HepG2 (cell line): ENCODE results near the gene PTPRM. TPM values are rescaled to one million over a fixed set of nuclear protein-coding genes. Genes with fewer than 3 reads are reported as not detected.

Experiments
- IKZF5 ChIP-seq: IDR thresholded peaks from 2 replicates; pipeline ENCODE4 v1.6.1; 2018; ENCODE audit warnings: missing genetic modification reagents, mild to moderate bottlenecking, missing compliant biosample characterization
- MIER2 ChIP-seq: IDR thresholded peaks from 2 replicates; pipeline ENCODE4 v1.6.1; 2016; ENCODE audit warnings: missing biosample characterization, missing genetic modification reagents
- MNT ChIP-seq: fragments of 450-650 bp; IDR thresholded peaks from 2 replicates; pipeline ENCODE4 v1.6.1; 2016
- NPAS2 ChIP-seq: sonication (generic); formaldehyde crosslinking; IDR thresholded peaks from 2 replicates; pipeline ENCODE4 v1.8.0; 2022; ENCODE audit warnings: mild to moderate bottlenecking, missing genetic modification reagents, borderline replicate concordance
- SKIL ChIP-seq: sonication (generic); formaldehyde crosslinking; IDR thresholded peaks from 2 replicates; pipeline ENCODE4 v1.8.0; 2022; ENCODE audit warnings: missing genetic modification reagents, mild to moderate bottlenecking, moderate library complexity, borderline replicate concordance
- SP140L ChIP-seq: sonication (generic); formaldehyde crosslinking; IDR thresholded peaks from 2 replicates; pipeline ENCODE4 v1.4.0; 2020; ENCODE audit warnings: missing genetic modification reagents, borderline replicate concordance
- SP5 ChIP-seq: IDR thresholded peaks from 2 replicates; pipeline ENCODE4 v1.6.1; 2016; ENCODE audit warnings: low read depth, borderline replicate concordance
- ZNF496 ChIP-seq: sonication (generic); formaldehyde crosslinking; IDR thresholded peaks from 2 replicates; pipeline ENCODE4 v1.8.1; 2023; ENCODE audit warnings: mild to moderate bottlenecking, moderate library complexity, missing genetic modification reagents; ENCODE audit not compliant: insufficient replicate concordance
- ZNF704 ChIP-seq: sonication (generic); formaldehyde crosslinking; IDR thresholded peaks from 2 replicates; pipeline ENCODE4 v1.8.1; 2023; ENCODE audit warnings: mild to moderate bottlenecking, inconsistent platforms, moderate library complexity, missing genetic modification reagents, borderline replicate concordance
- ZSCAN22 ChIP-seq: sonication (generic); formaldehyde crosslinking; IDR thresholded peaks from 2 replicates; pipeline ENCODE4 v1.4.0; 2020; ENCODE audit warnings: mild to moderate bottlenecking, missing genetic modification reagents
- polyA plus RNA-seq, 8 experiments: library from polyadenylated mRNA; depleted of rRNA in 3 of 8; stranded (reverse) in 7 of 8; unstranded in 1 of 8; fragments of >200 nt; fragmentation: Illumina TruSeq in 4 of 8; extraction: Trizol in 4 of 8; gene quantifications; 2 replicates each; pipeline versions ENCODE4 v1.2.1 to v1.2.3, GENCODE V29; 2011 to 2016; ENCODE audit warnings: low read depth in 4 of 8, missing spikeins in 1 of 8, mixed read lengths in 1 of 8; ENCODE audit not compliant: insufficient read depth in 1 of 8
- total RNA-seq, 5 experiments: library from RNA; depleted of rRNA; stranded (reverse); fragments of >200 nt; fragmentation: Illumina TruSeq; extraction: Trizol; gene quantifications; 2 replicates each; pipeline ENCODE4 v1.2.3, GENCODE V29; 2016; ENCODE audit warnings: low read depth in 1 of 5
- TF ChIP-seq, protein P1 (sequence below): sonication (generic); formaldehyde crosslinking; IDR thresholded peaks from 2 replicates; pipeline ENCODE4 v1.4.0; 2020; ENCODE audit warnings: missing genetic modification reagents, borderline replicate concordance

Gene PTPRM
- total and polyA plus RNA-seq, 2 of the 13 experiments (the other 11 are each of a cell fraction or from before 2014, with no cell fraction given): 12.6 to 108 TPM

DNA sequence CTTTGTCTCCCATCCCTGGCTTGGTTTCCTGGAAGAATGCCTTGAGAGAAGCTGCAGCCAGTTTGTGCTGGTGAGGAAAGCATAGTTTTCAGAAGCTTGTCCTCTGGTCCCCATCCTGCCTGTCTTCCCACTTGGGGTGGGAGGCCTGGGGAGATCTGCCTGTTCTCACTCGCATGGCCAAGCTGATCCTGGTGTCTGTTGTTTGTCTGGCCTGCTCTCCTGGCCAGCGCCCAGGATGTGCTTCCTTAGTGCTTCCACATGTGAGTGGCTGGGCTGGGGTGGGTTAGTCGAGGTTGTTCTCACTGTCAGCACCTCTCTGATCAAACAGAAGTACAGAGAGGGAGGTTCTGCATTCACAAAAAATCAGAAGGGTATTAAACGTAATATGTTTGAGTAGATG lies 49.5 kb downstream of the PTPRM start (continued):
- TF ChIP-seq SKIL (CRISPR knock-in tag) (no peak), SP140L (CRISPR knock-in tag) (no peak), NPAS2 (no peak), SP5 (CRISPR knock-in tag) (no peak), ZNF704 (no peak), IKZF5 (CRISPR knock-in tag) (no peak), MIER2 (CRISPR knock-in tag) (no peak), MNT (no peak), ZSCAN22 (CRISPR knock-in tag) (no peak), ZNF496 (CRISPR knock-in tag) (no peak)
- TF ChIP-seq, protein P1, sequence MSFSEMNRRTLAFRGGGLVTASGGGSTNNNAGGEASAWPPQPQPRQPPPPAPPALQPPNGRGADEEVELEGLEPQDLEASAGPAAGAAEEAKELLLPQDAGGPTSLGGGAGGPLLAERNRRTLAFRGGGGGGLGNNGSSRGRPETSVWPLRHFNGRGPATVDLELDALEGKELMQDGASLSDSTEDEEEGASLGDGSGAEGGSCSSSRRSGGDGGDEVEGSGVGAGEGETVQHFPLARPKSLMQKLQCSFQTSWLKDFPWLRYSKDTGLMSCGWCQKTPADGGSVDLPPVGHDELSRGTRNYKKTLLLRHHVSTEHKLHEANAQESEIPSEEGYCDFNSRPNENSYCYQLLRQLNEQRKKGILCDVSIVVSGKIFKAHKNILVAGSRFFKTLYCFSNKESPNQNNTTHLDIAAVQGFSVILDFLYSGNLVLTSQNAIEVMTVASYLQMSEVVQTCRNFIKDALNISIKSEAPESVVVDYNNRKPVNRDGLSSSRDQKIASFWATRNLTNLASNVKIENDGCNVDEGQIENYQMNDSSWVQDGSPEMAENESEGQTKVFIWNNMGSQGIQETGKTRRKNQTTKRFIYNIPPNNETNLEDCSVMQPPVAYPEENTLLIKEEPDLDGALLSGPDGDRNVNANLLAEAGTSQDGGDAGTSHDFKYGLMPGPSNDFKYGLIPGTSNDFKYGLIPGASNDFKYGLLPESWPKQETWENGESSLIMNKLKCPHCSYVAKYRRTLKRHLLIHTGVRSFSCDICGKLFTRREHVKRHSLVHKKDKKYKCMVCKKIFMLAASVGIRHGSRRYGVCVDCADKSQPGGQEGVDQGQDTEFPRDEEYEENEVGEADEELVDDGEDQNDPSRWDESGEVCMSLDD (CRISPR knock-in tag): no peak
- TF ChIP-seq, all 625 proteins: peak for 0
